ENCODE measurements around the gene NIT1.

NIT1 gene

DNA sequence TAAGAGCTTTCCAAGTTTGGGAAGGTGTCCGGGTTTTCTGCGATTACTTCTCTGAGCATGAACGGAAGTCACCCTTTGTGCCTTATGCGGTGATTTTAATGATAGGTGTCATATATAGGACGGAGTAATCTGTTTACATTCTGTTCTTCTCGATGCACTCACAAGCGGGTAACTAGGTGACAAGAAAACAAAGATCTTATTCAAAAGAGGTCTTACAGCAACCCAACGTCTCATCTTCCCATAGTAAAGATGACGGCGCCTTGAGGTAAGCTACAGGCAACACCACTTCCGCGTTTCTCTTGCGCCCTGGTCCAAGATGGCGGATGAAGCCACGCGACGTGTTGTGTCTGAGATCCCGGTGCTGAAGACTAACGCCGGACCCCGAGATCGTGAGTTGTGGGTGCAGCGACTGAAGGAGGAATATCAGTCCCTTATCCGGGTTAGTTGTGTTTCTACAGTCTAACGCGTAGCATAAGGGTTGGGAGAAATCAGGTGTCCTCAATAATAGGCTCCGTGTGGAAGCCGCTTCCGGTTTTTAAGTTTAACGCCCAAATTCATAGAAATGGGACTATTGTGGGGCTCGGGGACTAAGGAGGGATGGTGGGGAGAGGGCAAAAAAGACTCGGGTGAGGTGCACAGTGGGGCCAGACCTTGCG is 35.9 kb downstream of the NIT1 start, which contains the start of gene UFC1:
Gene UFC1 (plus strand): TSS at position 297 of the 656 bp plus-strand sequence. CDS start 20 bp downstream, at position 317.
- peak; percentile 96 for DNase-seq (ENCODE audit: low read depth)

DNA sequence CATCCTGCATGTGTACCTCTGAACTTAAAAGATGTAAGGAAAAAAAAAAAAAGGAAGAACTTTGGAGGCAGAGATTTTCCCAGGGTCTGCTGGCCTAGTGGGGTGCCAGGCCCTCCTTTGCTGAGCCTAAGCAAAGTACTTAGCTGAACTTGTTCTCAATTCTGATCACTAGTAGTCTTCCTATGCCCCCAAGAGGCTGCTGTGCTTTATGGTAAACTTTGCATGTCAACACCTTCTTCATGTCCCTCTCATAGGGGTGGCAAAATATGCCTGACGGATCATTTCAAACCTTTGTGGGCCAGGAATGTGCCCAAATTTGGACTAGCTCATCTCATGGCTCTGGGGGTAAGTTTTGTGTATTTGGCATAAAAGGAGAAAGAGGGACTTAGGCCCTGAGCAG is 40.0 kb downstream of the NIT1 start:
- DNase-seq (ENCODE audit: low read depth) = no peak

DNA sequence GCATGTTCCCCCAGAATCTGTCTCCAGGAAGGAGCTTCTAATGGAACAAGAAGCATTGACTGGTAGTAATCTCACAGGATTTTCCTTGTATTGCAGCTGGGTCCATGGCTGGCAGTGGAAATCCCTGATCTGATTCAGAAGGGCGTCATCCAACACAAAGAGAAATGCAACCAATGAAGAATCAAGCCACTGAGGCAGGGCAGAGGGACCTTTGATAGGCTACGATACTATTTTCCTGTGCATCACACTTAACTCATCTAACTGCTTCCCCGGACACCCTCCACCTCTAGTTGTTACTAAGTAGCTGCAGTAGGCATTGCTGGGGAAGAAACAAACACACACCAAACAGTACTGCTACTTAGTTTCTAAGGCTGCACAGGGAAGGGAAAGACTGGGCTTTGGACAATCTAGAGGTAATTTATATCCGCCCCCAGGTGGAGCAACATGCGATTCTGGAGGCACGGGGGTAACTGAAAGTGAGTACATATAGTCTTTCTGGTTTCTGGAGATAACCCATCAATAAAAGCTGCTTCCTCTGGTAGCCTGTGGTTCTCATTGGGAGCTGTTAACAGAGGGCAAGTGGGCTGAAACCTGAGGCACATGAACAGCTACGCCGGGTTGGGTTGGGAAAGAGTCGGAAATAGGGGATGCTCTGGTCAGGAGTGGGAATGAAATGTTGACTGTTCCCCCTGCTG is 40.6 kb downstream of the NIT1 start:
- DNase-seq (ENCODE audit: low read depth) = no peak

DNA sequence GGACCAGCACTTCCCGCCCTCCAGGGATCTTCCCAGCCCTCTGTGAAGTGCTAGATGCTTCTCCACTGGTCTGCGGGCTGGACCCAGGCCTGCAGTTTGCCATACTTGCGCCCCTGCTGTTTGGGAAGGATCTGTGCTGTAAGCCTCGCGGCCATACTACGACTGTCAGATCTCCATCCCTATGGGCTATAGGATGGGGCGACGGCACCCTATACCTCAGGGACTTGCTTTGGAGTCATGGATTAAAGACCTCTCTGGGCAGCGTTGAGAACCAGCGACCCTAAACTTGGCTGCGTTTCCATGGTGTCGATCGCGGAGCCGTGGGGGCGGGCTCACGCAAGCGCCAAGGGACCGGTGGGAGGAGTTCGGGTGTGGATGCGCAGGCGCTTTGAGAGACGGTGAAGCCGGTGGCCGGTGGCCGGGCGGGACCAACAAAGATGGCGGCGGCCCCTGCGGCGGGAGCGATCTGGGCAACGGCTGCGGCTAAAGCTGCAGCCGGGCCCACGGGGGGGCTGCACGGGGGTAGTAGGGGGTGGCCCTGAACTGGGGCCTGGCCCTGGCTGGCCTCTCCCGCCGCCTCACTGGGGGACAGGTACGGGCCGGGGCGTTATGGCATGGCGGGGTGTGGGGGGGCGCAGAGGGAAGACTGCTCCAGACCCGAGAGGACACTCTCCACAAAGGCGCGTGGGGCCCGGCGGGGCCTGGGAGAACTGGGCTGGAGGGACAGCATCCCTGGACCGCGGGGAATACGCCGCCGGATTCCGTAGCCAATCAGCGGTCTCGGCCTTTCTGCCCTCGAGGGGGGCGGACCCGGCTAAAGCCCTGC is 41.4 kb downstream of the NIT1 start, which contains the start of gene USP21:
Gene USP21 (plus strand): TSS at position 414 of the 826 bp plus-strand sequence. CDS start 1,141 bp downstream, outside the sequence.
- peak; percentile 87 for DNase-seq (ENCODE audit: low read depth)

DNA sequence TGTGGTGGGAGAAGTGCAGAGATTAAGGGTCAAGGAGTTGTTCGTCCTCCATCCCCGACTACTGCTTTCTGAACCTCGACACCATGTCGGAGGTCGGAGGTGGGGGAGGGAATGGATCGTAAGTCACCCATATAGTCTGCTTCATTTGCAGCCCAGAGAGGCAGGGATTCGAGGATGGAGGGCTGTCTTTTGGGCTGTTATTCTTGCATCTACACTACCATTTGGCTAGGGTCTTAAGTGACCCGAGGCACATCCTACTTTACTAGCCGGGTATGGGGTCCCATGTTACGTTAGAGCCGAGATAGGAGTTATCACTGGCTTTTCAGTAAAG is 42.0 kb downstream of the NIT1 start:
- no peak for DNase-seq (ENCODE audit: low read depth)

DNA sequence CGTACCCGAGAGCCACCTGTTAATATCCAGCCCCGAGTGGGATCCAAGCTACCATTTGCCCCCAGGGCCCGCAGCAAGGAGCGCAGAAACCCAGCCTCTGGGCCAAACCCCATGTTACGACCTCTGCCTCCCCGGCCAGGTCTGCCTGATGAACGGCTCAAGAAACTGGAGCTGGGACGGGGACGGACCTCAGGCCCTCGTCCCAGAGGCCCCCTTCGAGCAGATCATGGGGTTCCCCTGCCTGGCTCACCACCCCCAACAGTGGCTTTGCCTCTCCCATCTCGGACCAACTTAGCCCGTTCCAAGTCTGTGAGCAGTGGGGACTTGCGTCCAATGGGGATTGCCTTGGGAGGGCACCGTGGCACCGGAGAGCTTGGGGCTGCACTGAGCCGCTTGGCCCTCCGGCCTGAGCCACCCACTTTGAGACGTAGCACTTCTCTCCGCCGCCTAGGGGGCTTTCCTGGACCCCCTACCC is 42.8 kb downstream of the NIT1 start:
- DNase-seq (ENCODE audit: low read depth) = no peak

DNA sequence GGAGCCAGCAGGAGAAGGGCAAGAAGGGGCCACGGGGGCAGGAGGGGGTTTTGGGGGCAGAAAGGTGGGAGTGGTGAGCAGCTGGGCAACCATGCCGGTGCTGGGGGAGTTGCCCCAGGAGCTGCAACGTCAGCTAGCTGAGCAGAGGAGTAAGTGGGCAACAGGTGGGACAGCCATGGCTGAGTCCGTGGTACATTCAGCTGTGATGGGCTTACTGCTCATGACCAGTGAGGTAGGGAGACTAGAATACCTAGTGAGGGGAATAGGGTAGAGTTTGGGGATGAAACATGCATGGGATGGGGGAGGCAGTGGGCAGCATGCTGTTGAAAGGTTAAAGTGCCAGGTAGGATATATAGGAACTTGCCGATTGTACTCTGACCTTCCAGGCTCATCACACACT is 43.7 kb downstream of the NIT1 start:
- no peak for DNase-seq (ENCODE audit: low read depth)

DNA sequence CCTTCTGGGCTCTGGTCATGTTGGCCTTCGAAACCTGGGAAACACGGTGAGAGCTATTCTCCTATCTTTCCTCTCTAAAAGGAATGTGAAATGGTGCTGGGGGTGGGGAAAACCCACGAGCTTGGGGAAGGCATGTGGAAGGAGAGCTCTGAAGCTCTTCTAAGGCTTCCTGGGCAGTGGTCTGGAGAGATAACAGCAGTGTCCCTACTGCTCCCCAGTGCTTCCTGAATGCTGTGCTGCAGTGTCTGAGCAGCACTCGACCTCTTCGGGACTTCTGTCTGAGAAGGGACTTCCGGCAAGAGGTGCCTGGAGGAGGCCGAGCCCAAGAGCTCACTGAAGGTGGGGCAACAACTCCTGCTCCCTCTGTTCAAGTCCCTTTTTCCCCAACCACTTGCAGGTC is 44.1 kb downstream of the NIT1 start:
- no peak for DNase-seq (ENCODE audit: low read depth)

DNA sequence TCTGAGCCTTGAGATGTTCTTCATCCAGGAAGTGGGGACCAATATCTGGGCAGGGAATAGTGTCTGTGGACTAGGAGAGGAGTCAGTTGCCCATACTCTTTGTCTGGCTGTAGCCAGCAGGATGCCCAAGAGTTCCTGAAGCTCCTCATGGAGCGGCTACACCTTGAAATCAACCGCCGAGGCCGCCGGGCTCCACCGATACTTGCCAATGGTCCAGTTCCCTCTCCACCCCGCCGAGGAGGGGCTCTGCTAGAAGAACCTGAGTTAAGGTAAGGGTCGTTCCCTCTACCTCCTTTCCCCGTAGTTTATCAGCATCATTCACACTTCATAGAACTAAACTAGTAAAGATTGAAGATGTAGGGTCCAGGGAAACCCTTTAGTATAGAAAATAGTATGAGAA is 44.9 kb downstream of the NIT1 start:
- DNase-seq (ENCODE audit: low read depth) = no peak

DNA sequence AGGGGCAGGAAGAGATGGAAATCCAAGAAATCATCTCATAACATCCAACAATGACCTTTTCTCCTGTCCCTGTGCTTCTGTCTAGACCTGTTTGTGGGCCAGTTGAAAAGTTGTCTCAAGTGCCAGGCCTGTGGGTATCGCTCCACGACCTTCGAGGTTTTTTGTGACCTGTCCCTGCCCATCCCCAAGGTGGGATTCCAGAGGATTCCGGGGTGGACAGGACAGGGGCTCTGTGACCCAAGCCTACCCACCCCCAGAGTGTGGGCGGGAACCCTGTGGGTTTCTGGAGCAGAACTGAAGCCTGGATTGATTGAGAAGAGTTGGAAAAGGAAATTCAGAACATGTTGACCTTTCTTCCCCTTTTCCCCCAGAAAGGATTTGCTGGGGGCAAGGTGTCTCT is 45.9 kb downstream of the NIT1 start:
- DNase-seq (ENCODE audit: low read depth) = no peak

DNA sequence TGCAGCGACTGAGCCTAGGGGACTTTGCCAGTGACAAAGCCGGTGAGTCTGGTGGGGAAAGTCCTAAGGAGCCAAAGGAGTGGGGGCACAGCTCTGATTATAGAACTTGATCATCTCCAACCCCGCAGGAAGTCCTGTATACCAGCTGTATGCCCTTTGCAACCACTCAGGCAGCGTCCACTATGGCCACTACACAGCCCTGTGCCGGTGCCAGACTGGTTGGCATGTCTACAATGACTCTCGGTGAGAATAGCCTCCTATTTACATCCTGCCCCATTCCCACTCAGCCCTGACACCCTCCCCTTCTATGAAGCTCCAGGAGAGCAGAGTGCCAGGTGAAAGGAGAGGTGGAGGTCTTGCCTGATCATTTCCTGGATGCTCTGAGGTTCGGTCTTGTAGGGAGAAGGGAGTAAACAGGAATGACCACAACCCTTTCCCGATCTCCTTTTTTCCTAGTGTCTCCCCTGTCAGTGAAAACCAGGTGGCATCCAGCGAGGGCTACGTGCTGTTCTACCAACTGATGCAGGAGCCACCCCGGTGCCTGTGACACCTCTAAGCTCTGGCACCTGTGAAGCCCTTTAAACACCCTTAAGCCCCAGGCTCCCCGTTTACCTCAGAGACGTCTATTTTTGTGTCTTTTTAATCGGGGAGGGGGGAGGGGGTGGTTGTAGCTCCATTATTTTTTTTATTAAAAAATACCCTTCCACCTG is 47.2 kb downstream of the NIT1 start:
- DNase-seq (ENCODE audit: low read depth) = no peak

DNA sequence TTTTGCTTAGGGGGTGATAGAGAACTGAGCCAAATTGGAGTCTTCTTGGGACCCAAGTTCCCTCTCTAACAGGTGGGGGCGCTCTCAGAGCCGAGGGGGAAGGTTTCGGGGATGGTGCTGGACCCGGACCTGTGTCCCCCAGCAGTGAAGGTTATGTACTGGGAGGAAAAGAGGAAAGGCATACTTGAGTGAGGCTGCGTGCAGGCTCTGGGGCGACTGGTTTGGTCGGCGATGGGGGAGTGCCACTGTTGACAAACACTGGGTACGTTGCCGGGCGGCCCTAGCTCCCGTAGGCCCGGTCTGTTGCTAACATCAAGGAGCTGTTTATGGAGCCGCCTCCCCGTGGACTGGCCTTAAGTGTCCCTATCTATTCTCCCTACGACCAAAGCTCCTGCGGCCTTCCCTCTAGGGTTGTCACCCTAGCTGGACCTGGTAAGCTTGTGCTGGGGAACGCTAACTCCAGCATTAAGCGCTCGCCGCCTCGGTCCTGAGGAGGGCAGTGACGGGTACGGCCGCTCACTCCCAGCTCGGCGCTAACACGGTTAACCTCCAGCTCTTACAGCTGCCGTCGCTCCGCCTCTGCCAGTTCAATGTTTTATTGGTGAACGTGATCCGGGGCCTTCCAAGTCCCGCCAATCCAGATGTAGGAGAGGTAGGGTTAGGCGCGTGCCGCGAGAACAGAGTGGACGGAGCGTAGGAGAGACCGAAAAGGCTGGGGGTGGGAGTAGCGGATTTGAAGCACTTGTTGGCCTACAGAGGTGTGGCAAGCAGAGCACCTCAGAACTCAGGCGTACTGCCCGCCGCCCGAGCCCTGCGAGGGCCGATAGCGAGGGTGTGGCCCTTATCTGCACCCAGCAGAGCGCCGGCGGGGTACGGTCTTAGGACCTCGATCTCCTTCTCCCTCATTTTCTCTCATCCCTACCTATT is 48.1 kb downstream of the NIT1 start, which contains the start of gene PPOX:
Gene PPOX (plus strand): TSS at position 685 of the 927 bp plus-strand sequence. CDS start 422 bp downstream, outside the sequence.
- DNase-seq (ENCODE audit: low read depth) = peak; percentile 100

DNA sequence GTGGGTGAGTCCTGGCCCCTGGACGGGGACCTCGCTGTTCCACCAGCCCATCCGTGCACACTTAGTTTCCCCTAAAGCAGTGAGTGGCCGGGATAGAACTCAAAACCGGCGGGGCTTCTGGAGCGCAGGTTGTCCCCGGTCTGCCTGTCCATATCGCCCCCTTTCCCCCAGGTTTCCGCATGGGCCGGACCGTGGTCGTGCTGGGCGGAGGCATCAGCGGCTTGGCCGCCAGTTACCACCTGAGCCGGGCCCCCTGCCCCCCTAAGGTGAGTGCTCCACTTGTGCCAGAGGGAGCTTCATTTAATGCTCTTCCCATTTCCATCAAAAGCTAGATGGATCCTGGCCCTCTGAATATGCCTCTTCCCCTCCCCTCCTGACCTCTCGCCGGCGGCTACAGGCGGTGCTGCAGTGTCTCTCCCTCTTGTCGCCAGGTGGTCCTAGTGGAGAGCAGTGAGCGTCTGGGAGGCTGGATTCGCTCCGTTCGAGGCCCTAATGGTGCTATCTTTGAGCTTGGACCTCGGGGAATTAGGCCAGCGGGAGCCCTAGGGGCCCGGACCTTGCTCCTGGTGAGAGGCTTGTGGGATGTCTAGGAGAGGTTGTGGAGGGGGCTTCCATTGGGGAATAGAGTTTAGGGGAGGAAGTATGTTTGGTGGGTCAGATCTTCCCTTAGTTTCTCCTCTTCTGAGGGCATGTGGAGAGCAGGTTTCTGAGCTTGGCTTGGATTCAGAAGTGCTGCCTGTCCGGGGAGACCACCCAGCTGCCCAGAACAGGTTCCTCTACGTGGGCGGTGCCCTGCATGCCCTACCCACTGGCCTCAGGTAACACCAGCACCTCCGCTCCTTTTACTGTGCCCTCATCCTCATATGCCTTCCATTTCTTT is 49.0 kb downstream of the NIT1 start:
- DNase-seq (ENCODE audit: low read depth) = no peak

DNA sequence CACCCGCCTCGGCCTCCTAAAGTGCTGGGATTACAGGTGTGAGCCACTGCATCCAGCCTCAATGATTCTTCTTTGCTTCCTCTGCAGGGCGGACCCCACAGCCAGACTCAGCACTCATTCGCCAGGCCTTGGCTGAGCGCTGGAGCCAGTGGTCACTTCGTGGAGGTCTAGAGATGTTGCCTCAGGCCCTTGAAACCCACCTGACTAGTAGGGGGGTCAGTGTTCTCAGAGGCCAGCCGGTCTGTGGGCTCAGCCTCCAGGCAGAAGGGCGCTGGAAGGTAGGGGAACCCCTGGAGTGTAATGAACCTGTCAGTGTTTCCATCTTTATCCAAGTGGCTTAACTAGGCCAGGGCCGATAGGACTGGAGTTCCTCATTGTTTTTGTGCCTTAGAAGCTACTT is 51.0 kb downstream of the NIT1 start:
- no peak for DNase-seq (ENCODE audit: low read depth)
